GM19239 (cell line): ENCODE data around the gene DYDC2.
"Not testable (repeated sequence)": the region's sequence is repeated elsewhere in the genome, so short reads cannot be mapped to it uniquely, and the experiment has no call there.

Experiments used
- DNase-seq: peaks from one replicate; pipeline ENCODE4 v3.0.0; 2011; ENCODE audit warnings: low spot score; ENCODE audit not compliant: insufficient read length
- FAIRE-seq: peaks from 2 replicates; lab custom pipeline; 2011; peaks lifted over from hg19 to GRCh38; lab: Jason Lieb, UNC

DYDC2 gene, protein sequence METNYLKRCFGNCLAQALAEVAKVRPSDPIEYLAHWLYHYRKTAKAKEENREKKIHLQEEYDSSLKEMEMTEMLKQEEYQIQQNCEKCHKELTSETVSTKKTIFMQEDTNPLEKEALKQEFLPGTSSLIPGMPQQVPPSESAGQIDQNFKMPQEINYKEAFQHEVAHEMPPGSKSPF

DNA sequence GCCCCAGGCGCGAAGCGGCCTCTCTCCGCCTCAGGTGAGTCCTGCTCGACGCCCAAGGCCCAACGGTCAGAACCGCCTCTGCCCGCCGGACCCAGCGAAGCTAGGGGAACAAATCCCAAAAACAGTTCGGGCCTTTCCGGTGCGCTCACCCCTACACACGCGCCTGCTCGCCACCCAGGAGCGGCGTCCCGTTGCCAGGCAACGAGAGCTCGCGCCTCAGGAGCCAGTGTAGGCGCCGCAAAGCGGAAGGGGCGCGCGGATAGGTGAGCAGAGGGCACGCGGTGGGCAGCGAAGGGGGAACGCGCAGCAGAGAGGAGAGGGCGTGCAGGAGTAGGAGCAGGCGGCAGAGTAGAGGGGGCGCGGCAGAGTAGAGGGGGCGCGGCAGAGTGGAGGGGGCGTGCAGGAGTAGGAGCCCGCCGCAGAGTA lies at the start of gene DYDC2, which contains the start of gene DYDC1:
Gene DYDC2, plus strand, starts transcription at position 219 of the 426 bp plus-strand sequence. CDS start 5,663 bp downstream, outside the sequence.
Gene DYDC1, minus strand, starts transcription at position 193 of the 426 bp plus-strand sequence. CDS start 4,154 bp downstream, outside the sequence.
- FAIRE-seq (no peak), DNase-seq (peak; percentile 23)

DNA sequence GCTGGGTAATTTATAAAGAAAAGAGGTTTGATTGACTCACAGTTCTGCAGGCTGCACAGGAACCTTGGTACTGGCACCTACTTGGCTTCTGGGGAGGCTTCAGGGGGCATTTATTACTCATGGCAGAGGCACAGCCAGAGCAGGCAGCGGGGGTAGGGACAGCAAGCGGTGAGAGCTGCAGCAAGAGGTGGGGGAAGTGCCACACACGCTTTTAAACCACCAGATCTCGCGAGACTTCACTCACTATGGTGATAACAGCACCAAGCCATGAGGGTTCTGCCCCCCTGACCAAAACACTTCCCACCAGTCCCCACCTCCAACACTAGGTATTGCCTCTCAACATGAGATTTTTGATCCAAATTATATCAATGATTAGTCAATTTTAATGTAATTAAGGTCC lies 43.1 kb upstream of the DYDC2 start:
- no peak for FAIRE-seq
- no peak for DNase-seq

DNA sequence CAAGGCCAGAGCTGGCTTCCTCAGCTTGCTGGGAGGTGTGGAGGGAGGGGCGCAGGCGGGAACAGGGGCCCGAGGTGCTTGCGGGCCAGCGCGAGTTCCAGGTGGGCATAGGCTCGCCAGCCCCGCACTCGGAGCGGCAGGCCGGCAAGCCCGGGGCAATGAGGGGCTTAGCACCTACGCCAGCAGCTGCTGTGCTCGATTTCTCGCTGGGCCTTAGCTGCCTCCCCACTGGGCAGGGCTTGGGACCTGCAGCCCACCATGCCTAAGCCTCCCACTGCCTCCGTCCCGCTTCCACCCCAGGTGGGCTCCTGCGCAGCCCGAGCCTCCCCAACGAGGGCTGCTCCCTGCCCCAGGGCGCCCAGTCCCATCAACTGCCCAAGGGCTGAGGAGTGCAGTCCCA lies 41.2 kb upstream of the DYDC2 start:
- FAIRE-seq = no peak
- no peak for DNase-seq

DNA sequence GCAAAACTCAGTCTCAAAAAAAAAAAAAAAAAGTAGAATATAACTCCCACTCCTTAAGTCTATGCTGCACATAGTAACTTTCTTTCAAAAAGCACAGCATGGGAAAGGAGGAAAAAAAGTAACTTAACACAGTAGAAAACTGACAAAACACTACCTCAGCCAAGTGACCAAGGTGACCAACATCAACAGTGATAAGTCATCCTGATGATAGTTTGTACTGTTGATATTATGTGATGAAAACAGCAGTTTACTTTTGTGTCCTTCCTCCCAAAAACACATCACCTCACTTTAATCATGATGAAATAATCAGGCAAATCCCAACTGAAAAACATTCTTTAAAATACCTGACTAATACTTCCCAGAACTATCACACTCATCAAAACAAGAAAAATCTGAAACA lies 37.8 kb upstream of the DYDC2 start:
- DNase-seq (no peak), FAIRE-seq (no peak)

DNA sequence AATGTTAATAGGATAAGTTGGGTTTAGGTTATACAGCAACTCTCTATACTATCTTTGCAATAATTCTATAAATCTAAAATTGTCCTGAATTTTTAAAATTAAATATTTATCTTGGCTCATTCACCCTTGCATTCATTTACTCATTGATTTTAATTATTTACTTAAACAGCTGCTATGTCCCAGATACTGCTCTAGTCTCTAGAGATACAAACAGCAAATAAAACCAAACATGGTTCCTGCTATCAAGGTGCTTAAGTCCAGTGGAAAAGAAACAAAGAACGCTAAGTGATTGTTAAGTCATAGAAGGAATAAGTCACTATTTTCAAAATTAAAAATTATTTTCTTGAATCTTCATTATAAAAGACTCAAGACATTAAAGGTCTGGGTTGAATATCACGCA lies 37.3 kb upstream of the DYDC2 start:
- no peak for DNase-seq
- no peak for FAIRE-seq

DNA sequence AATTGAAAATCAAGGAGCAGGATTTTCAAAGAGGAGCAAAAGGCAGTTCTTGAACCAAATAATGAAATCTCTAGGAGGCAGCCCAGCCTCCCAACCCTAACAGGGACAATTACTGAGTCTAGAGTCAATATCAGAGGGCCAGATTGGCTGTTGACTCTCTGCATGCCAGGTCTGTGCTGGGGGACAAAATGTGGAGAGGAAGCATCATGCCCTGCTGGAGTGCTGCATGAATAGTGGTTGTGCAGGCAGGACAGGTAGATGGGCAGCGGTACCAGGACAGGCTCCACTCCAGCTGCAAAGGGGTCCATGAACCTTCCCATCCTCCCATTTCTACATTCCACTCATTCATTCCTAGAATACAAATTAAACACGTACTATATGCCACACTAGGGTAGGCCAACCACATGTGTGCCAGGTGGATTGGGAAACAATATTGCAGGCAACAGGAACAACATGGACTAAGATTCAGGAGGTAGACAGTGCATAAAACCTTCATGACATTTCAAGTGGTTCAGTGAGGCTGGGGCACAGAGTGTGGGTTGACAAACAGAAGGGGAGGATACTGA lies 36.8 kb upstream of the DYDC2 start:
- FAIRE-seq = no peak
- no peak for DNase-seq

DNA sequence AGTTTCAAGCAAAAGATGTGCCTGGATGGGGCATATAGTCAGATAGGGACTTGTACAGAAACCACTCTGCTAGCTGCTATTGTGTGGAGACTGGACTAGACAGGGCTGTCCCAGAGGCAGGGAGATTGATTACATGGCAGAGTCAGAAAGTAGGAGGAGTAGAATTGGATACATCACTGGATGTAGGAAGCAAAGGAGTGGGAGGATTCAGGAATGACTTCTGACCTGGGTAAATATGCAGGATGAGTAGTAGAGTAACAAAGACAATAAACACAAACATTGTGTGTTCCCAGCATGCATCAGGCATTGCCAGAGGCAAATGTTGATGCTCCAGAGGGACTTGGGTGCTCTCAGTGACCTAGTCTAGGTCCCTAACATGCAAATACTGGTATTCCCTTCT lies 36.2 kb upstream of the DYDC2 start:
- DNase-seq (no peak), FAIRE-seq (no peak)

DNA sequence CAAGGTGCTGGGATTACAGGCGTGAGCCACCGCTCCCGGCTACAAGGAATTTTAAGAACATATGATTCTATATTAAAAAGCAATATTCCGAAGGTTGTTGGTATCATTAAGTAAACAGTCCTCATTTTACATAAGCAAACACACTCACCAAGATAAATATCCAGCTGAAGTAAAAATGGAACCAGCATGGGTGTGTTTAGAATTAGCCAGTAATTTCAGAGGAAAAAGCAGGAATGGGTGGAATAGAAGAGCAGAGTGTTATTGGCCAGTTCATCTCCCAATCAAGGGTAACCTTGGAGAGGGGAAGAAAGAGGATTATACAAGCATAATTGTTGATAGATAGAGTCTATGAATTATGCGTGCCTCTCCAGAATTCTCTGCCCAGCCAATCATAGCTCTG lies 35.4 kb upstream of the DYDC2 start:
- FAIRE-seq = no peak
- DNase-seq = no peak

DNA sequence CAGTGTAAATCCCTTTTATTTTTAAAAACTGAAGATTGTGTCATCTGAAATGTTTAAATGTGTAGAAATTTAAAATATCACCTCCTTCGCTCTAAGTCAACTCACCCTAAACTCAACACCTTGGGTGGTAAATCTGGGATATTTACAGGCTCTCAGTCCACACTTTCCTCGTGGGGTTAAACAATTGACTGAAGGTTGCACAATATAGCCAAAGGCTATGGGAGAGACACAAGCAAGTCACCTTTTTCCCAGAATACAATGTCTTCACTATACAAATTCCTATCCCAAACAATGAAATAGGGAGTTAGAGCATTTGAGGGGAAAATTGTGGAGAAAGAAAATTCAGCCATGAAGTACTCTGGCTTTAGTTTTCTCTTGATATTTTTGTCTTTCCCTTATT lies 34.4 kb upstream of the DYDC2 start:
- DNase-seq (no peak), FAIRE-seq (no peak)

DNA sequence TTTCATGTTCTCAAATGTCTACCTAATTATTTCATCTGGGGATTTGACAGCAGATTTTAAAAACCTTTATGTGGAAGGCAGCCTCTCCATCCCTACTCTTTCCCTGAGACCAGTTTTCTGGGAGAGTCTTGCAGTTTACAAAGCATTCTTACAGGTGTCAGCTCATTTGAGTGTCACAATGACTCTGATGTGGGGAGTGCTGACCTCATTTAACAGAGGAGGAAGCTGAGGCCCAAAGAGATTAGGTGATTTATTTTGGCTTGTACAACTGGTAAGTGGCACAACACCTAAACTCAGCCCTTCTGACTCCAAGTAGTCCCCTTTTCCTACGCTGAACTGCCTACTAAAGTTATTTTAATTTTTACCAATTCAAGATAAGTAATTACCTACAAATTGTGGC lies 33.9 kb upstream of the DYDC2 start:
- FAIRE-seq (no peak), DNase-seq (no peak)

DNA sequence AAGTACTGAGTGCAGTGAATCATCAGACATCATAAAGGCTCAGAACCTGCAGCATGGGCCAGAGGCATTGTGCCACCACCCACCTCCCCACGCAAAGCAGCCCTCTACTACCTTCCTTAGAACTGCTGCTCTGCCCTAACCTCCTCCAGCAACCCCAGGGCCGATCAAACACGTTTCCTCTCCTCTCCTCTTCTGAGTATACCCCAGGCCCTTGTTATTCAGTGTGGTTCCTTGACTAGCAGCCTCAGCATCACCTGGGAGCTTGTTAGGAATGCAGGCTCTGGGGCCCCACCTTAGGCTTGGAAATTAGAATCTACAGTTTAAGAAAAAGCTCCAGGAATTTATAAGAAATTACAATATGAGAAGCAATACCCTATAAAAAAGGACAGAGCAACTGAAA lies 33.3 kb upstream of the DYDC2 start:
- DNase-seq (no peak), FAIRE-seq (no peak)

DNA sequence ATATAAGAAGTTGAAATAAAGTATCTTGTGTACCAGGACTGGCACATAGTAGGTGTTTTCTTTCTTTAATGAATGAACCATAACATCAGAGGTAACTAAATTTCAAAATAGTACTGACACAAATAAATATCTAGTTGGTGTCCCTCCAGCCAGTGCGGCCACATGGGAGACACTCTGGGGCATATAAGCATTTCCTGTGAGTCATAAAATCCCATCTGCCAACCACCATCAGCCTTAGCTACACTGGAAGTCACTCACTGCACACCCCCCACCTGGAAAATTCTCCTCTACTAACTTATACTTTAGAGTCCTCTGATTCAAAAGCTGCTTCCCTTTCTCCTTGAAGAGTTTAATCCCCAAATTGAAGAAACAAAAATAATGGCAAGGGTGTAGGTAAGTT lies 32.5 kb upstream of the DYDC2 start:
- DNase-seq (no peak), FAIRE-seq (no peak)

DNA sequence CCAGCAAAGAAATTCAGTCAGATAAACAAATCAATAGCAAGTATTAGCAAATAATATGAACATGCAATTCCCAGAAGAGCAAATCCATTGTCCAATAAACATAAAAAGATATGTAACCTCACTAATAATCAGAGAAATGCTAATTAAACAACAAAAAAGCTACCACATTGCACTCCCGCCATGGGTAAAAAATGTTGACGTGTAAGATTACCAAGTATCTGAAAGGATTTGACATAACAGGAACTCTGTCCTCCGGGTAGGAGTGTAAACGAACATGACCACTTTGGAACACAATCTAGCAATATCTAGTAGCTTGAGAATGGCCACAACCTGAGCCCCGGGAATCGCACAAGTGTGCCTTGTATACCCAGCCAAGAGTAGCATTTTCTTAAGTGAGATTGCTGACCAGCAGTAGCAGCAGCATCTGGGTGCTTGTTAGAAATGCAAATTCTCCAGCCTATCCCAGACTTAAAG lies 31.7 kb upstream of the DYDC2 start:
- DNase-seq (no peak), FAIRE-seq (no peak)

DNA sequence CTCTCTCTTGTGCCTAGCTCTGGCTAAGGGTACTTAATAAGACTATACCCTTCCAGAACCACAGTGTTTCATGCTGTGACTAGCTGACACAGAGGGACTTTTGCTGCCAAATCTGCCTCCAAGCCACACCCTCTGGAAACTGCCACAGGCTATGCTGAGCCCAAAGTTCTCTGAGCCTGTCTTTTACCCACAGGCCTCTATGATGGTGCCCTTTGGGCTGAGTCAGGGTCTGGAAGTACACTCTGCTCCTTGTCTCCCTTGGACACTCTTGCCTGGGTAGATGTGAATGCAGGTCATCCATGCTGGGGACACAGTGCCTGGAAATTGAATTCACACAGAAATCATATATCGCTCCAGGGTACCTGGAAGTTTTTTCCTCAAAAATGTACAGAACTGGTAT lies 22.6 kb upstream of the DYDC2 start:
- DNase-seq (no peak), FAIRE-seq (no peak)

DNA sequence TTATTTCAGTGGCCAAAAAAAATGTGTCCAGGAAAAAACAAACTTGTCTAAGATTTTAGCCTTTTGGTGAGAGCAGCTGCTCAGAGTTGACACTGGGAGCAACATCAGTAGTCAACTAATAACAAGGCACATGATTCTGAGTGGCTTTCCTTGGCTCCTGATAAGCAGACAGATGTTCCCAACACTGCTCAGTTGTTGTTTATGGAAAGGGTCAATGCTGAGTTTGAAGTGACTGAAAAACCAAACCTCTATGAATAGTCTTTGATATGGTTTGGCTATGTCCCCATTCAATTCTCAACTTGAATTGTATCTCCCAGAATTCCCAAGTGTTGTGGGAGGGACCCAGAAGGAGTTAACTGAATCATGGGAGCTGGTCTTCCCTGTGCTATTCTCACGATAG lies 12.3 kb upstream of the DYDC2 start:
- DNase-seq (no peak), FAIRE-seq (no peak)

DNA sequence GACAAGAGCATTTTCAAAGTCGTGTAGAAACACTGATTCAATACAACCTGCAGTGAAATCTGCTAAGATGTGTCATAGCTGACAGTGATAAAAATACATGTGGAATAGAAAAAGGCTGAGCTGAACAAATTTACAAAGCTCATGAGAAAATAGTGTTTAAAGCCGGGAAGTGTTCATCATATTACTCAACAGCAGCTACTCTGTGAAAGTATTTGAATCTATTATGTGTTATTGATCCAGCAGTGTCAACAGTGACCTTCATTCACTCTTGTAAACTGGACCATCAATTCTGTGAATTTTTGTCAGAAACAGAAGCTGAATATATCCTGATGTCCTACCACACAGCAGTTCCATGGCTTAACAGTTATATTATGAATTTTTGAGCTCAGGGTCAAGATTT lies 11.7 kb upstream of the DYDC2 start:
- DNase-seq (no peak), FAIRE-seq (no peak)

DNA sequence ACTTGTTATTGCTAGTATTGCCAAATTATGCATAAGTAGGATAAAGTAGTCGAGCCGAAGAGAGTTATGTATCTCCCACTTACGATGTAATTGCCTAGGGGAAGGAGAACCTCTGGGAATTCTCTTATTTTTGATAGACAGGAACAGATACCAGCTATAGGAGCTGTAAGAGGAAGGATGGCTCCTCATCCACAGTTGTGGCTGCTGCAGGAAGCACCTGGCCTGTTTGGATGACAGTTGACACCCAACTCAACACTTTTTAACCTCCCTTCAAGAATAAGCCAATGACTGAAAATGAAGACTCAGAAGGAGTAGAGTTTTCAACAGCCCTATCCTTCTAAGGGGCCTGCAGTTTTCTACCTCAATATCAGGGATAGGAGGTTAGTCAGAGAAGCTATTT lies 6.3 kb upstream of the DYDC2 start:
- FAIRE-seq (no peak), DNase-seq (no peak)

DNA sequence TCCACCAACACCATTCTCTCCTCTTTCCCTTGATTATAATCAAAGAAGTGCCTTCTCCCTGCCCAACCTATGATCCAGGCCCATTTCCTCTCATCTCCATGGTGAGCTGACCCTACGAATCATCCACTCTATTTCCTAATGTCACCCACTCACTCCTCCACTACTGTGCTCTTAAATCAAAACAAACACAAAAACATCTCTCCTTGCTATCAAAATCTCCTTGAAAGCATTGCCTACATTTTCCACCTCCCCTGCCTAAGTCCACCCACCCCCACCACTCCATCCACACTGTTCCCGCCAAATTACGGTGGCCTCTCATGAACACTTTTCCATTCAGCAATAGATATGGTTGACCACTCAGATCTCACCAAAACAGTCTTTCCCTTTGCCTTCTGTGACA lies 5.4 kb upstream of the DYDC2 start:
- no peak for FAIRE-seq
- no peak for DNase-seq

DNA sequence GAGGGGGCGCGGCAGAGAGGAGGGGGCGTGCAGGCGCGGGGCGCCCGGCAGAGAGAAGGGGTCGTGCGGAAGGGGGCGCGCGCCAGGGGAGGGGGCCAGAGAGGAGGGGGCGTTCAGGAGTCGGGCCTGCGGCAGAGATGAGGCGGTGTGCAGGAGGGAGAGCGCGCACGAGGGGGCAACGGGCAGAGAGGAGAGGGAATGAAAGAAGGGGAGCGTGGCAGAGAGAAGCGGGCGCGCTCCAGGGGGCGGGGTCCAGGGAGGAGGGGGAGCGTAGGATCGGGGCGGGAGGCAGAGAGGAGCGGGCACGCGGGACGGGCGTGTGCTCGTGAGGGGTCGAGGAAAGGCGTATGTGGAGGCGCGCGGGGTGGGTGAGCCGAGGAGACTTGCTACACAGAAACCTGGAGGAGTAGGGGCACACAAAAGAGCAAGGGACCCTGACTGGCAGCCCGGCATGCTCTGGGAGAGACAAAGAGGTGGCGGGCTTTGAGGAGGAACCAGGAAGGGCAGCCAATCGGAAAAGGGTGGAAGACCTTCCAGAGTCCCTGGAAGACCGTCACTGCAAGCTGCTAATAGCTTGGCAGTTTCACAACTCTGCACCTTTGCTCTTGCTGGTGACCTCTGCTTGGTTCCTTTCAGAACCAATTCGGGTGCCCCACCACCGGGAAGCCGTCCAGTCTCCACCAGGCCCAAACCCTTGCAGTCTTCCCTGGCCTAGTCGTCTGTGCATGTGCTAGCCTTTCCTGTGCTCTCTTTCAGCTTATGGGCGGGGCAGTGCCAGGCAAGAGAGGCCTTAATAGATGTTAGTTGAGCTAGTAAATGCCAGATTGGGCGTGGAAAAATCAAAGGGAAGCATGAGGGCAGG lies 639 bp downstream of the DYDC2 start:
- FAIRE-seq = no peak
- DNase-seq = no peak

DNA sequence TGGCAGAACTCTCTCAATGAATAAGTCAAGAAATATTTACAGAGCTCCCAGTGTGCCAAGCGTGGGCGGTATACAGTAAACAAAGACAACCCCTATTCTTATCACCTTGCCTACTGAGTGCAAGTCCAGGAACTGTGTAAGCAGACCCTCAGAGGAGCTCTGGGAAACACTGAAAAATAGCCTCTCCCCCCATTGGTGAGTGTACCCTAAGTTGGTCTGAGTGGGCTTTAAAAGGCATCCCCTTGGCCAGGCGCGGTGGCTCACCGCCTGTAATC lies 1.2 kb downstream of the DYDC2 start:
- DNase-seq (no peak), FAIRE-seq (no peak)

DNA sequence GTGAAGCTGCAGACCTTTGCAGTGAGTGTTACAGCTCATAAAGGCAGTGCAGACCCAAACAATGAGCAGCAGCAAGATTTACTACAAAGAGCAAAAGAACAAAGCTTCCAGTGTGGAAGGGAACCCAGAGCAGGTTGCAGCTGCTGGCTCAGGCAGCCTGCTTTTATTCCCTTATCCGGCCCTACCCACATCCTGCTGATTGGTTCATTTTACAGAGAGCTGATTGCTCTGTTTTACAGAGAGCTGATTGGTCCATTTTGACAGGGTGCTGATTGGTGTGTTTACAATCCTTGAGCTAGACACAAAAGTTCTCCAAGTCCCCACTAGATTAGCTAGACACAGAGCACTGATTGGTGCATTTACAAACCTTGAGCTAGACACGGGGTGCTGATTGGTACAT lies 2.3 kb downstream of the DYDC2 start:
- not testable (repeated sequence) for FAIRE-seq, DNase-seq

DNA sequence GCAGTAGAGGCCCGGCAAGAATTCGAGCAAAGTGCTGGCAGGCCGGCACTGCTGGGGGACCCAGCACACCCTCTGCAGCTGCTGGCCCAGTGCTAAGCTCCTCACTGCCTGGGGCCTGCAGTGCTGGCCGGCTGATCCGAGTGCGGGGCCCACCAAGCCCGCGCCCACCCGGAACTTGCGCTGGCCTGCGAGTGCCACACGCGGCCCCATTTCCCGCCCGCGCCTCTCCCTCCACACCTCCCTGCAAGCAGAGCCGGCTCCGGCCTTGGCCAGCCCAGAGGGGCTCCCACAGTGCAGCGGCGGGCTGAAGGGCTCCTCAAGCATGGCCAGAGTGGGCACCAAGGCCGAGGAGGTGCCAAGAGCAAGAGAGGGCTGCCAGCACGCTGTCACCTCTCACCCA lies 3.1 kb downstream of the DYDC2 start:
- DNase-seq (no peak), FAIRE-seq (no peak)
